Stimulated activated CD4-positive, alpha-beta T cell treated with anti-CD3 and anti-CD28 coated beads, Interleukin-1b, Interleukin-23, amount 100 ng/mL, for 24 hours (primary cell): ENCODE data around the gene TMEM184B.
"Not testable (repeated sequence)": the region's sequence is repeated elsewhere in the genome, so short reads cannot be mapped to it uniquely, and the experiment has no call there.

Experiments
- DNase-seq, 4 experiments: peaks; one replicate each; pipeline ENCODE4 v3.0.0-alpha.2; 2020; ENCODE audit warnings: low read depth in 4 of 4, low spot score in 1 of 4

Gene TMEM184B

GRCh38 chr22:38249803-38250642, 22.8 kb downstream of the TMEM184B start:
- no peak for DNase-seq

GRCh38 chr22:38249301-38249700, 23.5 kb downstream of the TMEM184B start:
- no peak for DNase-seq

GRCh38 chr22:38248280-38248679, 24.5 kb downstream of the TMEM184B start:
- DNase-seq: no peak

- no peak for DNase-seq
These were observed 25.1 kb downstream of the TMEM184B start for GRCh38 chr22:38247713-38248112.

- no peak for DNase-seq
These were observed 26.1 kb downstream of the TMEM184B start for GRCh38 chr22:38246692-38247091.

- DNase-seq: no peak
These were observed 26.7 kb downstream of the TMEM184B start for GRCh38 chr22:38246046-38246658.

GRCh38 chr22:38244106-38244505, 28.7 kb downstream of the TMEM184B start:
- no peak for DNase-seq

- no peak for DNase-seq
These were observed 29.6 kb downstream of the TMEM184B start for GRCh38 chr22:38243007-38243765.

GRCh38 chr22:38240734-38241252, 32.0 kb downstream of the TMEM184B start:
- no peak for DNase-seq

GRCh38 chr22:38239101-38239761, 33.6 kb downstream of the TMEM184B start:
- no peak for DNase-seq

GRCh38 chr22:38238519-38239071, 34.2 kb downstream of the TMEM184B start:
- DNase-seq: no peak

- no peak for DNase-seq
These were observed 36.0 kb downstream of the TMEM184B start for GRCh38 chr22:38236786-38237185.

GRCh38 chr22:38235240-38235850, 37.5 kb downstream of the TMEM184B start:
- no peak for DNase-seq

- not testable (repeated sequence) for DNase-seq
These were observed 39.0 kb downstream of the TMEM184B start for GRCh38 chr22:38233856-38234255.

GRCh38 chr22:38233427-38233826, 39.4 kb downstream of the TMEM184B start:
- DNase-seq: no peak

- no peak for DNase-seq
These were observed 40.6 kb downstream of the TMEM184B start for GRCh38 chr22:38232196-38232595.

GRCh38 chr22:38230916-38231315, 41.9 kb downstream of the TMEM184B start:
- no peak for DNase-seq

- DNase-seq: no peak
These were observed 42.5 kb downstream of the TMEM184B start for GRCh38 chr22:38230108-38230825.

GRCh38 chr22:38228873-38229740, 43.7 kb downstream of the TMEM184B start:
- DNase-seq: no peak
